T-helper 22 cell (primary cell): ENCODE measurements around the gene MUC16.

ENCODE experiments used
- DNase-seq: peaks from one replicate; pipeline ENCODE4 v3.0.0-alpha.2; 2020; ENCODE audit warnings: low read depth

Gene MUC16

GRCh38 chr19:9008667-9009066 lies 1.5 kb downstream of the MUC16 start:
- no peak for DNase-seq

- DNase-seq: no peak
Measured at GRCh38 chr19:9000933-9001332, 9.3 kb downstream of the MUC16 start.

GRCh38 chr19:8988204-8988603 lies 22.0 kb downstream of the MUC16 start:
- no peak for DNase-seq

GRCh38 chr19:8986296-8986695 lies 23.9 kb downstream of the MUC16 start:
- no peak for DNase-seq

- no peak for DNase-seq
Measured at GRCh38 chr19:8973501-8974091, 36.6 kb downstream of the MUC16 start.

GRCh38 chr19:8965887-8966286 lies 44.3 kb downstream of the MUC16 start:
- DNase-seq: no peak
